ENCODE measurements around the gene FOXO1. TPM values are rescaled to one million over a fixed set of nuclear protein-coding genes. Genes with fewer than 3 reads are reported as not detected.

Gene FOXO1
- total and polyA plus RNA-seq, 4 experiments from 2014 or later = 35.2 to 72.3 (median 68.2) TPM

DNA sequence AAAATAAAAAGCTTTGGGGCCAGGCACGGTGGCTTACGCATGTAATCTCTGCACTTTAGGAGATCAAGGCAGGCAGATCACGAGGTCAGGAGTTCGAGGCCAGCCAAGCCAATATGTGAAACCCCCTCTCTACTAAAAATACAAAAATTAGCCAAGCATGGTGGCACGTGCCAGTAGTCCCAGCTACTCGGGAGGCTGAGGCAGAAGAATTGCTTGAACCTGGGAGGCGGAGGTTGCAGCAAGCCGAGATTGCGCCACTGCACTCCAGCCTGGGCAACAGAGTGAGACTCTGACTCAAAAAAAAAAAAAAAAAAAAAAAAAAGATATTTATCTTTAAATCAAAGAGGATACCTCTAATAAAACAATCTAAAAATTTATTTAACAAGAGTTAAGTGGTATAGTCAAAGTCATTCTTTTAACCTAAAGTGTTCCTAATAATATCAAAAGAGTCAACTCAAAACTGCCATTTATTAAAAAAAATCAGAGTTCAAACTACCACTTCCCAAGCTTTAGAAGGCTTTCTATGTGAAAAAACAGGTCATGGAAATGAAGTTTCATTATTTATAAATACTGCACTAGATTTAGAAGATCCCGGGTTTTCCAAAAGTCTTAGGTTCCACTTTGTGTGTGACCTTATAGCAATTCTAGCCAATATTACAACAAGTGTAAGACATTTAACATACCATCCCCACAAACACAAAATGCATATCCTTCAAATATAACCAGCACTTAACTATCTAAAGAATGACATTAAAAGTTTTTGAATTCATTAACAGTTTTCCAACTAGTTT lies 4.4 kb downstream of the FOXO1 start:
- peaks cover 59% of the 10 kb centered on the region for H3K4me1 ChIP-seq (ENCODE audit: insufficient read depth, low read length)
- POLR2A ChIA-PET (ENCODE audit: partially characterized antibody) = interaction anchor here (0.5 to 4.5 kb wide), 10 partner anchors 10 to 475 kb away, joined by 3 to 49 read pairs (median 3); no protein-coding TSS in a partner anchor

DNA sequence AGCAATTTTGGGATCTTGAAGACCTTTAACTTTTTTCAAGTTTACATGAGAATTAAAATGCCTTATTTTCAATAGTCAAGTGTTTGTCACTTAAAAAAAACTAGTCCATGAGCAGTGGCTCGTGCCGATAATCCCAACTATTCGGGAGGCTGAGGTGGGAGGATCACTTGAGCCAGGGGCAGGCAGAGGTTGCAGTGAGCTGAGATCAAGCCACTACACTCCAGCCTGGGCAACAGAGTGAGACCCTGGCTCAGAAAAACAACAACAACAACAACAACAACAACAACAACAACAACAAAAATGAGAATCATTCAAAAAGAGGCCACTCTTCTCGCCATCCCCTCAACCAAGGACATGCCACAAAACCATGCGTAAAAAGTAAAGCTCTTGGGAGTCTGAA lies 5.7 kb downstream of the FOXO1 start:
- H3K4me1 ChIP-seq (ENCODE audit: insufficient read depth, low read length) = peaks cover 72% of the 10 kb centered on the region
- H3K9me3 ChIP-seq (ENCODE audit: control insufficient read depth in 1 of 2, low read length in 2 of 2) = no peaks in the 10 kb centered on the region
- CTCF ChIA-PET (ENCODE audit: partially characterized antibody) = interaction anchor here (1.1 to 1.3 kb wide), 2 partner anchors 10 to 591 kb away, joined by 3 to 5 read pairs; no protein-coding TSS in a partner anchor
- Mint-ChIP-seq H3K27me3 (no peaks in the 10 kb centered on the region), H3K4me1 (peaks cover 42 to 83% (median 67%) of the 10 kb centered on the region in 4 donors), H3K36me3 (peaks cover 5 to 30% of the 10 kb centered on the region in 2 donors), H3K27ac (peak overlapping the region in 6 of 7 donors; percentile 18 to 97 (median 39)), H3K9me3 (peaks cover 0 to 2% (median 0%) of the 10 kb centered on the region in 8 donors), H3K4me3 (peak overlapping the region in 7 of 8 donors; percentile 18 to 76 (median 43))
- H3K27me3 ChIP-seq (ENCODE audit: insufficient read depth, low read length) = no peaks in the 10 kb centered on the region
- no peak overlapping the region for H3K4me3 ChIP-seq (ENCODE audit: low read length in 2 of 2)
- H3K36me3 ChIP-seq (ENCODE audit: insufficient read depth, low read length) = no peaks in the 10 kb centered on the region
- intact Hi-C loops (cut with micrococcal nuclease) = loop anchor here (10.0 kb wide), 1 partner anchor 324 kb away; no protein-coding TSS in a partner anchor
- H3K27ac ChIP-seq (ENCODE audit: low read depth, low read length) = no peak overlapping the region
- DNase-seq = no peak
- POLR2A ChIA-PET (ENCODE audit: partially characterized antibody) = interaction anchor here (0.9 to 1.4 kb wide), 4 partner anchors 13 to 473 kb away, joined by 3 to 6 read pairs (median 3); no protein-coding TSS in a partner anchor

More for the DNA sequence above, 4.4 kb downstream of the FOXO1 start:
- H3K27me3 ChIP-seq (ENCODE audit: insufficient read depth, low read length) = no peaks in the 10 kb centered on the region
- no peaks in the 10 kb centered on the region for H3K9me3 ChIP-seq (ENCODE audit: control insufficient read depth in 1 of 2, low read length in 2 of 2)
- H3K4me3 Mint-ChIP-seq = peak overlapping the region; percentile 61 to 99 (median 96)
- peak overlapping the region; percentile 26 to 97 (median 79) for H3K27ac Mint-ChIP-seq
- peaks cover 5 to 32% of the 10 kb centered on the region in 2 donors for H3K36me3 Mint-ChIP-seq
- peak overlapping the region; percentile 17 to 18 for H3K4me3 ChIP-seq (ENCODE audit: low read length in 2 of 2)
- intact Hi-C loops (cut with micrococcal nuclease) = loop anchor here (2.0 to 10.0 kb wide), 2 partner anchors 13 to 323 kb away; no protein-coding TSS in a partner anchor
- no peak for DNase-seq
- H3K36me3 ChIP-seq (ENCODE audit: insufficient read depth, low read length) = no peaks in the 10 kb centered on the region
- CTCF ChIA-PET (ENCODE audit: partially characterized antibody) = interaction anchor here (0.7 to 1.1 kb wide), 3 partner anchors 12 to 580 kb away, joined by 3 read pairs; no protein-coding TSS in a partner anchor
- no peaks in the 10 kb centered on the region for H3K27me3 Mint-ChIP-seq
- peaks cover 39 to 69% (median 55%) of the 10 kb centered on the region in 4 donors for H3K4me1 Mint-ChIP-seq
- peaks cover 0 to 2% (median 0%) of the 10 kb centered on the region in 8 donors for H3K9me3 Mint-ChIP-seq
- H3K27ac ChIP-seq (ENCODE audit: low read depth, low read length) = peak overlapping the region; percentile 86

DNA sequence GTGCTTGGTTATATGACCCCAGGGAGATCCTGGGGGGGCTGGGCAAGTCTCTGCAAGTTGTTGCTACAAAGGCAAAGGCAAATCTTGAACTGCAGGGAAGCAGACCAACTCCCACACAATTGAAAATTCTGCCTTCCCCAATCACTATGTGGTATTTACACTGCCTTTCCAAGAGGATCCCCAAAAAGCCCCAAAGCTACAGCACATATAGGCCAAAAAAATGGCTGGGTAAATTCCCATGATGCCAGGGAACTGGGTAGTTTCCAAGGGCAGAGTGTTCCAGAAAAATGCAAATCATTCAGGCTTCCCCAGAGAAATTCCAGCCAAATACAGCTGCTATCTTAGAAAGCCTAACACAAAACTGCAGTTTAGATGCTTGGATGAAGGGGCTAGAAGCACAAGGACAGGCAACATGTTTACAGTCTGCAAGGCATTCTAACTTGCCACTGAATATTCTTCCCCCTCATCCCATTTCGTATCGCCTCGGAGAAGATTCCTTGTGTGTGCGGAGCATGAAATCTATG lies 6.2 kb downstream of the FOXO1 start:
- POLR2A ChIA-PET (ENCODE audit: partially characterized antibody) = no interaction called here
- H3K36me3 Mint-ChIP-seq = peaks cover 5 to 27% of the 10 kb centered on the region in 2 donors
- H3K4me3 ChIP-seq (ENCODE audit: low read length in 2 of 2) = no peak overlapping the region

DNA sequence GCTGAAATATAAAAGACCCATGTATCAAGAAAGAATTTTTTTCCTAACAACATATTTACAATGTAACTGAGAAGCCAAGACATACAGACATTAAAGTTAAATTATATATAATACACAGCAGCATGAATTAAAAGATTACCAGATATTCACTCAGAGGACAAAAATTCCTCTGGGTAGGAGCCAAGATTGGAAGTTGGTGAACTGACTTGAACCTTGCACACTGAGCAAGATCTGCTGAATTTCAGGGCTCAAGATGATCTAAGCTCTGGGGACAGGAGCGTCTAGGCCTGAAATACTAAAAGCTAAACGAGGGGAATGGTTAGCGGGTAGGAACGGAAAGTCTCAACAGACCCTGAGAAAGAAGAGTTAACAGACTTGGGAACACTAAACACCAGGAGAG lies 8.5 kb downstream of the FOXO1 start:
- POLR2A ChIA-PET (ENCODE audit: partially characterized antibody) = interaction anchor here (1.2 to 1.4 kb wide), 2 partner anchors 45 to 163 kb away, joined by 3 to 5 read pairs; no protein-coding TSS in a partner anchor
- H3K36me3 Mint-ChIP-seq = peaks cover 5 to 14% of the 10 kb centered on the region in 2 donors

More for the DNA sequence above, 6.2 kb downstream of the FOXO1 start:
- H3K27me3 ChIP-seq (ENCODE audit: insufficient read depth, low read length) = no peaks in the 10 kb centered on the region
- peak overlapping the region in 3 of 7 donors; percentile 32 to 97 (median 48) for H3K27ac Mint-ChIP-seq
- H3K9me3 Mint-ChIP-seq = peaks cover 0 to 2% (median 0%) of the 10 kb centered on the region in 8 donors
- H3K9me3 ChIP-seq (ENCODE audit: control insufficient read depth in 1 of 2, low read length in 2 of 2) = no peaks in the 10 kb centered on the region
- peak overlapping the region; percentile 15 to 76 (median 42) for H3K4me3 Mint-ChIP-seq
- H3K27me3 Mint-ChIP-seq = no peaks in the 10 kb centered on the region
- DNase-seq = no peak
- peaks cover 44 to 88% (median 70%) of the 10 kb centered on the region in 4 donors for H3K4me1 Mint-ChIP-seq
- CTCF ChIA-PET (ENCODE audit: partially characterized antibody) = interaction anchor here (1.0 to 1.3 kb wide), 2 partner anchors 590 to 592 kb away, joined by 3 to 5 read pairs; no protein-coding TSS in a partner anchor
- no peak overlapping the region for H3K27ac ChIP-seq (ENCODE audit: low read depth, low read length)
- intact Hi-C loops (cut with micrococcal nuclease) = loop anchor here (10.0 kb wide), 1 partner anchor 325 kb away; no protein-coding TSS in a partner anchor
- peaks cover 77% of the 10 kb centered on the region for H3K4me1 ChIP-seq (ENCODE audit: insufficient read depth, low read length)
- H3K36me3 ChIP-seq (ENCODE audit: insufficient read depth, low read length) = no peaks in the 10 kb centered on the region

GRCh38 chr13:40657307-40657706 lies 9.1 kb downstream of the FOXO1 start:
- CTCF ChIA-PET (ENCODE audit: partially characterized antibody) = no interaction called here
- no peaks in the 10 kb centered on the region for H3K27me3 ChIP-seq (ENCODE audit: insufficient read depth, low read length)
- H3K4me3 ChIP-seq (ENCODE audit: low read length in 2 of 2) = no peak overlapping the region
- peaks cover 5 to 11% of the 10 kb centered on the region in 2 donors for H3K36me3 Mint-ChIP-seq
- POLR2A ChIA-PET (ENCODE audit: partially characterized antibody) = interaction anchor here (1.4 kb wide), 1 partner anchor 163 kb away, joined by 5 read pairs; no protein-coding TSS in a partner anchor
- peaks cover 55 to 96% (median 83%) of the 10 kb centered on the region in 4 donors for H3K4me1 Mint-ChIP-seq
- H3K4me3 Mint-ChIP-seq = peak overlapping the region in 7 of 8 donors; percentile 4 to 78 (median 41)
- peaks cover 0 to 2% (median 0%) of the 10 kb centered on the region in 8 donors for H3K9me3 Mint-ChIP-seq
- H3K36me3 ChIP-seq (ENCODE audit: insufficient read depth, low read length) = no peaks in the 10 kb centered on the region
- peaks cover 95% of the 10 kb centered on the region for H3K4me1 ChIP-seq (ENCODE audit: insufficient read depth, low read length)
- no peak for DNase-seq
- no peaks in the 10 kb centered on the region for H3K9me3 ChIP-seq (ENCODE audit: control insufficient read depth in 1 of 2, low read length in 2 of 2)
- H3K27ac Mint-ChIP-seq = peak overlapping the region in 4 of 7 donors; percentile 1 to 87 (median 56)
- intact Hi-C loops (cut with micrococcal nuclease) = no loop called here
- H3K27ac ChIP-seq (ENCODE audit: low read depth, low read length) = no peak overlapping the region
- no peaks in the 10 kb centered on the region for H3K27me3 Mint-ChIP-seq

More for the DNA sequence above, 8.5 kb downstream of the FOXO1 start:
- no peaks in the 10 kb centered on the region for H3K27me3 Mint-ChIP-seq
- no peak for DNase-seq
- peak overlapping the region in 7 of 8 donors; percentile 6 to 78 (median 47) for H3K4me3 Mint-ChIP-seq
- Histone ChIP-seq H3K36me3 (ENCODE audit: insufficient read depth, low read length) (no peaks in the 10 kb centered on the region), H3K27ac (ENCODE audit: low read depth, low read length) (no peak overlapping the region), H3K9me3 (ENCODE audit: control insufficient read depth in 1 of 2, low read length in 2 of 2) (no peaks in the 10 kb centered on the region), H3K27me3 (ENCODE audit: insufficient read depth, low read length) (no peaks in the 10 kb centered on the region), H3K4me1 (ENCODE audit: insufficient read depth, low read length) (peaks cover 95% of the 10 kb centered on the region), H3K4me3 (ENCODE audit: low read length in 2 of 2) (no peak overlapping the region)
- intact Hi-C loops (cut with micrococcal nuclease) = no loop called here
- peaks cover 55 to 96% (median 83%) of the 10 kb centered on the region in 4 donors for H3K4me1 Mint-ChIP-seq
- H3K27ac Mint-ChIP-seq = peak overlapping the region in 6 of 7 donors; percentile 3 to 82 (median 34)
- H3K9me3 Mint-ChIP-seq = peaks cover 0 to 2% (median 0%) of the 10 kb centered on the region in 8 donors
- CTCF ChIA-PET (ENCODE audit: partially characterized antibody) = no interaction called here

DNA sequence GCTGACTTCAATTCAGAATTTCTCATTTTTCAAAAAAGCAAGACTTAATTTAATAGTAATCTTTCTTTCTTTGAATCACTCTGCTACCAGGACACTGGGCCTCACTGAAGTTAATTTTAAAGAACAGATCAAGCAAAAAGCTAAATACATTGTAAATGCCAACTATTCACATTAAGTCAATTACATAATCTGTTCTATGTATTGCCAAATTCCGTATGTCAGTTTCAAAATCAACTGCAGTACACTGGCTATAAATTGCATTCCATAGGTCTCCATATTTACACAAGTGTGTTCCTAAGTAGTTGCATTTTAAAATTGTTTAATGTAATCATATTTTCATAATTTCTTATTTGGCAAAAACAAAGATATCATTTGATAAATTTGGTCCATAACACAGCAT lies 10.1 kb downstream of the FOXO1 start:
- CTCF ChIA-PET (ENCODE audit: partially characterized antibody) = no interaction called here
- peaks cover 5 to 11% of the 10 kb centered on the region in 2 donors for H3K36me3 Mint-ChIP-seq

More for the DNA sequence above, 10.1 kb downstream of the FOXO1 start:
- POLR2A ChIA-PET (ENCODE audit: partially characterized antibody) = interaction anchor here (2.4 kb wide), 1 partner anchor 8 kb away, joined by 20 read pairs; no protein-coding TSS in a partner anchor
- no peak overlapping the region for H3K27ac ChIP-seq (ENCODE audit: low read depth, low read length)
- Mint-ChIP-seq H3K4me3 (peak overlapping the region in 4 of 8 donors; percentile 17 to 44 (median 26)), H3K4me1 (peaks cover 56 to 97% (median 84%) of the 10 kb centered on the region in 4 donors), H3K27me3 (no peaks in the 10 kb centered on the region), H3K9me3 (peaks cover 0 to 2% (median 0%) of the 10 kb centered on the region in 8 donors), H3K27ac (peak overlapping the region in 4 of 7 donors; percentile 29 to 82 (median 48))
- intact Hi-C loops (cut with micrococcal nuclease) = no loop called here
- H3K36me3 ChIP-seq (ENCODE audit: insufficient read depth, low read length) = no peaks in the 10 kb centered on the region
- H3K27me3 ChIP-seq (ENCODE audit: insufficient read depth, low read length) = no peaks in the 10 kb centered on the region
- no peak for DNase-seq
- no peak overlapping the region for H3K4me3 ChIP-seq (ENCODE audit: low read length in 2 of 2)
- no peaks in the 10 kb centered on the region for H3K9me3 ChIP-seq (ENCODE audit: control insufficient read depth in 1 of 2, low read length in 2 of 2)
- peaks cover 94% of the 10 kb centered on the region for H3K4me1 ChIP-seq (ENCODE audit: insufficient read depth, low read length)

Measured in CD4-positive, alpha-beta memory T cell (primary cell).